ENCODE results near the gene OR8S1.

GRCh38 chr12:48486679-48487078, 38.8 kb upstream of the OR8S1 start:
- TF ChIP-seq POLR2A (IDR thresholded peaks at IDR 0.05; ENCODE audit: low read length) = no peak
- no peak for TF ChIP-seq GATA1 (IDR thresholded peaks at IDR 0.05; ENCODE audit: low read depth, low read length)
